B cell (primary cell): ENCODE results near the gene GALNT17. TPM values are rescaled to one million over a fixed set of nuclear protein-coding genes. Genes with fewer than 3 reads are reported as not detected.

ENCODE experiments used
- ATAC-seq: fragments of 200-7000 bp; cut with Tn5 transposase; one replicate; pipeline ENCODE4 v1.10.0; 2021; ENCODE audit warnings: low read depth, mild to moderate bottlenecking, moderate number of reproducible peaks, moderate library complexity
- CTCF ChIA-PET: fragments of 350-600 bp; sonication (Branson Sonifier 250); formaldehyde crosslinking; loops from one replicate; lab custom pipeline; 2021; ENCODE audit warnings: antibody characterized with exemption, inconsistent platforms; lab: Charles Lee
- POLR2A ChIA-PET: fragments of 350-600 bp; sonication (Branson Sonifier 250); formaldehyde crosslinking; loops from one replicate; lab custom pipeline; 2021; ENCODE audit warnings: antibody characterized with exemption; lab: Charles Lee
- DNase-seq: peaks from one replicate; pipeline ENCODE4 v3.0.0; 2013
- H2AFZ ChIP-seq: 2 replicates; pipeline ENCODE4 v1.6.1; 2012; ENCODE audit warnings: mild to moderate bottlenecking, low read depth, low read length; ENCODE audit not compliant: insufficient read depth, poor library complexity, severe bottlenecking
- H3K27ac ChIP-seq, 2 donors: 1 replicate in 1 of 2; 2 replicates in 1 of 2; pipeline ENCODE4 v1.5.1; 2012 to 2013; ENCODE audit warnings: low read length in 2 of 2, mild to moderate bottlenecking in 2 of 2, moderate library complexity in 1 of 2
- H3K27me3 ChIP-seq, 4 experiments: fragments of 200-600 bp in 1 of 4; sonication (generic) in 1 of 4; replicated peaks in 1 of 4; 1 replicate in 2 of 4; 2 replicates in 2 of 4; pipeline versions ENCODE4 v1.6.1 to v1.7.0; 2013 to 2016; ENCODE audit warnings: low read length in 3 of 4, mild to moderate bottlenecking in 2 of 4, mixed read lengths in 1 of 4, moderate library complexity in 1 of 4; ENCODE audit not compliant: insufficient read depth in 4 of 4, control insufficient read depth in 3 of 4; ENCODE audit errors: control extremely low read depth in 1 of 4
- H3K36me3 ChIP-seq, 2 experiments: replicated peaks in 1 of 2; 1 replicate in 1 of 2; 2 replicates in 1 of 2; pipeline versions ENCODE4 v1.6.1 to v1.7.1; 2013; ENCODE audit warnings: low read length in 1 of 2; ENCODE audit not compliant: insufficient read depth in 2 of 2, control insufficient read depth in 1 of 2; ENCODE audit errors: control extremely low read depth in 1 of 2, extremely low read depth in 1 of 2
- H3K4me1 ChIP-seq, 2 donors: fragments of 200-600 bp in 1 of 2; sonication (generic) in 1 of 2; 1 replicate in 1 of 2; 2 replicates in 1 of 2; pipeline versions ENCODE4 v1.5.1 to v1.6.1; 2013 to 2017; ENCODE audit warnings: low read length in 2 of 2; ENCODE audit not compliant: control insufficient read depth in 2 of 2, insufficient read depth in 2 of 2
- H3K4me2 ChIP-seq: replicated peaks from 2 replicates; pipeline ENCODE3; 2012; ENCODE audit warnings: mild to moderate bottlenecking, low read depth, low read length; ENCODE audit not compliant: poor library complexity, severe bottlenecking
- H3K4me3 ChIP-seq, 5 experiments: fragments of 200-600 bp in 1 of 5; sonication (generic) in 1 of 5; 1 replicate in 3 of 5; 2 replicates in 2 of 5; pipeline versions ENCODE4 v1.5.1 to v1.7.0; 2011 to 2016; ENCODE audit warnings: low read length in 4 of 5, mild to moderate bottlenecking in 4 of 5, low read depth in 2 of 5, control low read depth in 1 of 5, moderate library complexity in 1 of 5; ENCODE audit not compliant: insufficient read depth in 1 of 5; ENCODE audit errors: control extremely low read depth in 1 of 5, extremely low read depth in 1 of 5
- H3K79me2 ChIP-seq: fragments of 200-600 bp; sonication (generic); one replicate; pipeline ENCODE4 v1.6.0; 2016; ENCODE audit warnings: low read length; ENCODE audit not compliant: control insufficient read depth, insufficient read depth
- H3K9ac ChIP-seq: fragments of 200-600 bp; sonication (generic); 2 replicates; pipeline ENCODE4 v1.6.1; 2017; ENCODE audit warnings: mild to moderate bottlenecking, low read length, moderate library complexity
- H3K9me3 ChIP-seq, 3 donors: one replicate each; pipeline versions ENCODE4 v1.6.1 to v1.7.1; 2013; ENCODE audit warnings: low read length in 2 of 3; ENCODE audit not compliant: control insufficient read depth in 2 of 3, insufficient read depth in 1 of 3; ENCODE audit errors: control extremely low read depth in 1 of 3
- H4K20me1 ChIP-seq: 2 replicates; pipeline ENCODE4 v1.6.0; 2012; ENCODE audit warnings: mild to moderate bottlenecking, low read length; ENCODE audit not compliant: insufficient read depth, control insufficient read depth, poor library complexity, severe bottlenecking
- H3K27ac Mint-ChIP-seq: one replicate; pipeline ENCODE4 v1.8.0; 2021; ENCODE audit warnings: mixed read lengths
- H3K27me3 Mint-ChIP-seq: one replicate; pipeline ENCODE4 v1.8.0; 2021; ENCODE audit warnings: mixed read lengths
- H3K4me1 Mint-ChIP-seq: one replicate; pipeline ENCODE4 v1.8.0; 2021; ENCODE audit warnings: mixed read lengths
- H3K4me3 Mint-ChIP-seq: one replicate; pipeline ENCODE4 v1.8.0; 2021; ENCODE audit warnings: mixed read lengths
- H3K9me3 Mint-ChIP-seq: one replicate; pipeline ENCODE4 v1.8.0; 2022; ENCODE audit warnings: mixed read lengths; ENCODE audit not compliant: insufficient read depth
- CTCF ChIP-seq: fragments of 200-600 bp; IDR thresholded peaks from one replicate; pipeline ENCODE4 v1.8.0; 2022; ENCODE audit warnings: antibody characterized with exemption, mild to moderate bottlenecking
- EZH2 ChIP-seq: IDR thresholded peaks from 2 replicates; pipeline ENCODE4 v1.6.1; 2012; ENCODE audit warnings: borderline replicate concordance, low read depth, mild to moderate bottlenecking, moderate library complexity, low read length; ENCODE audit not compliant: insufficient read depth, poor library complexity, severe bottlenecking
- WGBS: methylation state at CpG from one replicate; pipeline ENCODE4 v1.1.5; 2013; ENCODE audit warnings: missing lambda C conversion rate; ENCODE audit not compliant: insufficient coverage; 5-methylcytosine and 5-hydroxymethylcytosine counted together
- intact Hi-C: fragments of 100-400 bp; cut with micrococcal nuclease; formaldehyde crosslinking; loops from one replicate; pipeline ENCODE4 v1.10.0; 2022
- polyA plus RNA-seq: library from polyadenylated mRNA; depleted of rRNA; stranded (reverse); fragments of >200 nt; gene quantifications from 2 replicates; pipeline ENCODE4 v1.2.3, GENCODE V29; 2012
- total RNA-seq, 2 donors: library from RNA; stranded (reverse); fragments of 120-200 nt in 1 of 2; gene quantifications; 1 replicate in 1 of 2; 2 replicates in 1 of 2; pipeline versions ENCODE4 v1.2.3 to v1.2.4, GENCODE V29; 2013 to 2022

The GALNT17 gene
- total and polyA plus RNA-seq, 2 donors (not counting 1 experiment from before 2014, with no cell fraction given) = not detected

DNA sequence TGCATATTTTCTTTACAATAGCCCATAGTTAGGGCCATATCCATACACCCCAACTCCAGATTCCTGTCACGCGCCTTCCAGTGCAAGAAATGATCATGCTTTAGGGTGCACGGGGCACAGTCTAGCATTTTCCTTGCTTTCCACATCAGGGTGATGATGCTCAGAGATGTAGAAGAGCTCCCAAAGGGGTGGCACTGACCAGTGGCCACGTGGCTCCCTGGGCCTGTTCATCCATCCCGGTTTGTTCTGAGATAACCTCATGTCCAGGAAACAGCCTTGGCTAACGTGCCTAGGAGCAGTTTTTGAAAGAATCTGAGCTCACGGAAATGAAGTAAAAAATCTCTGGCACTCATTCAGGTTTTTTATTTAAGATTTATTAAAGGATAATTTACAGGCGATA lies 139.3 kb downstream of the GALNT17 start:
- H3K4me2 ChIP-seq = no peak overlapping the region
- H3K36me3 ChIP-seq = no peaks in the 10 kb centered on the region
- H3K27me3 Mint-ChIP-seq = no peaks in the 10 kb centered on the region
- H4K20me1 ChIP-seq = no peaks in the 10 kb centered on the region
- ATAC-seq = no peak
- no peaks in the 10 kb centered on the region for H3K4me1 ChIP-seq
- CTCF ChIA-PET = no interaction called here
- no peaks in the 10 kb centered on the region for H3K4me1 Mint-ChIP-seq
- H3K27me3 ChIP-seq = no peaks in the 10 kb centered on the region
- no peak overlapping the region for H2AFZ ChIP-seq
- POLR2A ChIA-PET = no interaction called here
- H3K27ac ChIP-seq = no peak overlapping the region
- H3K4me3 Mint-ChIP-seq = no peak overlapping the region
- TF ChIP-seq CTCF (no peak), EZH2 (no peak)
- WGBS = 87% methylated on average over 6 of the region's 8 CpGs
- no peak for DNase-seq
- H3K9ac ChIP-seq = no peak overlapping the region
- intact Hi-C loops = no loop called here
- peaks cover 0 to 26% (median 4%) of the 10 kb centered on the region in 3 donors for H3K9me3 ChIP-seq
- no peaks in the 10 kb centered on the region for H3K79me2 ChIP-seq
- H3K9me3 Mint-ChIP-seq = peaks cover 9% of the 10 kb centered on the region
- H3K27ac Mint-ChIP-seq = no peak overlapping the region
- H3K4me3 ChIP-seq = no peak overlapping the region

DNA sequence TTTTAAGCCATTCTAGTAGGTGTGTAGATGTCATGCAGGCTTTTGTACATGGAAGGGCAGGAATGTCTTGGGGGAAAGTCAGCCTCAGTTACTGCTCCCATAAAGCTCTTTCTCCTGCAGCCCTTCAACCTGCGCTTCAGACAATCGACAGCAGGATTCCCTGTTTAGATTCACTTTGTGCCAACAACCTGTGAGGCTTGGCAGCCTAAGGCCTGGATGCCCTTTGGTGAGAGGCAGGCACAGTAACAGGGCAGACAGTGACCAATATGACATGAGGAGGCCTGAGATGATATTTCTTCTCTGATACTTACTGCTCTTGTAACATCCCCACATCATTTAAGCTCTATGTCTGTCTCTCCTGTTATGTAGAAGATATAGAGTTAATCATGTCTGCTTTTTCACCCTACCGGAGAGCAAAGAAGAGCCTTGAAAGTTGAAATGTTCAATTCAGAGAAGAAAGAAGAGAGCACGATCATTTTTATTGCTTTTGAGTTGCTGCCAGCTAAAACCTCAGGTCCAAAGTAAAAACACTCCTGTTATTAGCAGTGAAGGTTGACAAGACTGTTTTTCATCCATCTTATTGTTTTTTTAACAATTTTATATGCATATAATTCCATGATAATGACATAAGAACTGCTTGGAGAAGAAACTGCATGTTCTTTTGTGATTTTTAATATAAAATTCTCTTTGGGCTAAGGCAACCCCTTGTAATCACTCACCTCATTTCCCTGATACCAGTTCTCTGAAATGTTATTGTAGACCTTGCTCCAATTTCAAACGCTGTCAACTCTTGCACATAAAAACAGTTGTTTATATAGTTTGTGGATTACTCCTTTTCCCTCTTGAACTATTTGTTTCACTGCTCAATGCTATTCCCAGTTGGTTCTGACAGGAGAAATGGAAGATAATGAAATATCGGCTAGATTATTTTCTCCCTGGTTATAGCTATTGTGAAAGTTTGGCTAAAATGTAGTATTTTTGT lies 140.9 kb downstream of the GALNT17 start:
- H3K36me3 ChIP-seq = no peaks in the 10 kb centered on the region
- no peak overlapping the region for H3K4me3 Mint-ChIP-seq
- H4K20me1 ChIP-seq = no peaks in the 10 kb centered on the region
- H3K27me3 ChIP-seq = no peaks in the 10 kb centered on the region
- WGBS = 91% methylated on average over 3 of the region's 6 CpGs
- no peak overlapping the region for H3K27ac ChIP-seq
- DNase-seq (no peak), ATAC-seq (no peak)
- H3K4me1 Mint-ChIP-seq = no peaks in the 10 kb centered on the region
- H3K4me3 ChIP-seq = no peak overlapping the region
- peaks cover 0 to 26% (median 4%) of the 10 kb centered on the region in 3 donors for H3K9me3 ChIP-seq
- no peaks in the 10 kb centered on the region for H3K79me2 ChIP-seq
- no peak overlapping the region for H3K9ac ChIP-seq
- peaks cover 5% of the 10 kb centered on the region for H3K9me3 Mint-ChIP-seq
- no peak overlapping the region for H2AFZ ChIP-seq
- no peaks in the 10 kb centered on the region for H3K27me3 Mint-ChIP-seq
- no peaks in the 10 kb centered on the region for H3K4me1 ChIP-seq
- CTCF ChIA-PET = no interaction called here
- no peak overlapping the region for H3K4me2 ChIP-seq
- no peak overlapping the region for H3K27ac Mint-ChIP-seq
- intact Hi-C loops = no loop called here
- POLR2A ChIA-PET = no interaction called here
- TF ChIP-seq CTCF (no peak), EZH2 (no peak)
